Caki2 (cell line): ENCODE measurements around the gene MCF2L2. TPM values are rescaled to one million over a fixed set of nuclear protein-coding genes. Genes with fewer than 3 reads are reported as not detected.

ENCODE experiments used
- DNase-seq: peaks from one replicate; pipeline ENCODE4 v3.0.0-alpha.2; 2015; ENCODE audit warnings: low read depth
- in situ Hi-C: cut with HindIII; loops from 2 replicates; pipeline ENCODE4 v1.10.0; 2016; ENCODE audit warnings: low sequenced_read_pairs, low pct_unique_long_range_greater_than_20kb, mixed read lengths
- total RNA-seq: library from RNA; depleted of rRNA; stranded (reverse); fragments of >200 nt; shearing (Covaris generic); gene quantifications from 2 replicates; pipeline ENCODE4 v1.2.3, GENCODE V29; 2014; ENCODE audit warnings: low replicate concordance

Gene MCF2L2
- total RNA-seq, 1 experiment from 2014 or later: 0.91 TPM

DNA sequence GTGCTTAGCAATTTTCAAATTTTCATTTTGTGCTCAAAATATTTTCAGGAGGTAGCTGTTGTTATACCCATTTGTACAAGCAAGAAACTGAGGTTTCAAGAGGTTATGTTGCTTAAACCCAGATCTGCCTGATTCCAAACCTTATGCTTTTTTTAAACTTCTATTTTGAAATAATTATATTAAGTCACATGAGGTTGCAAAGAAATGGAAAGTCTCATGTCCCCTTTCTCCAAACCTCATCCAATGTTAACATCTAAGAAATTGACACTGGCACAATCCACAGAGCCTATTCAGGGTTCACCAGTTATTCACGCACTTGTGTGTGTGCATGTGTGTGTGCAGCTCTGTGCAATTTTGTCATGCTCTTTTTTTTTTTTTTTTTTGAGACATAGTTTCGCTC, 140.3 kb downstream of the MCF2L2 start:
- DNase-seq: no peak

GRCh38 chr3:183287301-183287971, 141.0 kb downstream of the MCF2L2 start:
- no peak for DNase-seq
- in situ Hi-C loops: no loop called here

More for the DNA sequence above, 140.3 kb downstream of the MCF2L2 start:
- in situ Hi-C loops: no loop called here

DNA sequence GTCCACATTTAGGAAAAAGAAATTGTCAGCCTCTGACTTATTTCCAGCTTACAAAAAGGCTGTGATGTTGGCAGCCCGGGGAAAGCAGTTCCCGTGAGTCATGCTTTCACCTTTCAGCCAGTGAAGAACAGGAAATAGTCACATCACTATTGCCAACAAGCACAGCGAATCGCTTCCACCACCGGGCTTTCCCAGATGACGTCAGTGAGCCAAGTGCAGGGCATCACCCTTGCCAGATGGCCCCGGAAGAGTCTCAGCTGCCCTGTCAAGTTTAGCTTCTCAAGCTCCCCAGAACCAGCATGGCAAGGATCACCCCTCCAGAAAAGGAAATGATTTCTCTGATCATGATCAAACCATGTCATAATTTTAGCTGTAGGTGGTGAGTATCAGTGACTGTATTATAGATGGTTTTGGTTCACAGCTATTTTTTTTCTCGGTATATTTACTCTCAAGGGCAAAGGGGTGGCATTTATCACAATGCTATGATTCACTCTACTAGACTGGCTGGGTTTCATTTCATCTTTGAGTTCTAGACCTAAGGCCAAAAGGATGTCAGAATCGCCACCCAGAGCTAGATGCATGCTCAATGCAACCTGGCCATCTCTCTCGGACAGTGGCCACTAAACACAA, 142.5 kb downstream of the MCF2L2 start:
- DNase-seq: peak; percentile 94
- in situ Hi-C loops: no loop called here

GRCh38 chr3:183285318-183285717, 143.1 kb downstream of the MCF2L2 start:
- in situ Hi-C loops: no loop called here
- DNase-seq: no peak

DNA sequence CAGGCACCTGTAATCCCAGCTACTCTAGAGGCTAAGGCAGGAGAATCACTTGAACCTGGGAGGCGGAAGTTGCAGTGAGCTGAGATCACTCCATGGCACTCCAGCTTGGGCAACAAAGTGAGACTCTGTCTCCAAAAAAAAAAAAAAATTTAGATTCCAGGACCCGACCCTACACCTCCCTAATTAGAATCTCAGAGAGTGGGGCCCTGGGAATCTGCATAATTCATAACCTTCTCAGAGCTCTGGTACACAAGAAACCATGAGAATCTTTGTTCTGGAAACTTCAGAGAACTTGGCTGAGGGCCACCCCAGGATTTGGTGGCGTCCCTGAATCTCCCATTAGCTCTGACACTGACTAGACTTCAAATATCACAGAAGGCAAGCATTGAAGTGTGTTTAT, 143.8 kb downstream of the MCF2L2 start:
- in situ Hi-C loops: no loop called here
- DNase-seq: no peak

DNA sequence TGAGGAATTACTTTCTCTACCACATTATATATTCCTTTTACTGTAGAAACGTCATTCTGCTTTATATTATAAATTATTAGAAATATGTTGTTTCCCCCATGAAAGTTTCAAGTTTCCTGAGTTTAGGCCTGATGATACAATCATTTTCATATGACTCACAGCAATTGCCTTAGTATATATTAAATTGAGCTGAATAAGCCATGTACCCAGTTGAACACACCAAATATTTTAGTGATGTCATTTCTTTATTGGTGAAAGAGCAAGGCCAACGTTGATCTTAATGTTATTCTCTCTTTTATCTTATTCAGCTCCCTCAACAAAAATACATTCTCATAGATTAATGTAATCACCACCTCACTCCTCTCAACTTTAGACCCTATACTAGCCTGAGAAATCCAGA, 144.5 kb downstream of the MCF2L2 start:
- in situ Hi-C loops: no loop called here
- no peak for DNase-seq

DNA sequence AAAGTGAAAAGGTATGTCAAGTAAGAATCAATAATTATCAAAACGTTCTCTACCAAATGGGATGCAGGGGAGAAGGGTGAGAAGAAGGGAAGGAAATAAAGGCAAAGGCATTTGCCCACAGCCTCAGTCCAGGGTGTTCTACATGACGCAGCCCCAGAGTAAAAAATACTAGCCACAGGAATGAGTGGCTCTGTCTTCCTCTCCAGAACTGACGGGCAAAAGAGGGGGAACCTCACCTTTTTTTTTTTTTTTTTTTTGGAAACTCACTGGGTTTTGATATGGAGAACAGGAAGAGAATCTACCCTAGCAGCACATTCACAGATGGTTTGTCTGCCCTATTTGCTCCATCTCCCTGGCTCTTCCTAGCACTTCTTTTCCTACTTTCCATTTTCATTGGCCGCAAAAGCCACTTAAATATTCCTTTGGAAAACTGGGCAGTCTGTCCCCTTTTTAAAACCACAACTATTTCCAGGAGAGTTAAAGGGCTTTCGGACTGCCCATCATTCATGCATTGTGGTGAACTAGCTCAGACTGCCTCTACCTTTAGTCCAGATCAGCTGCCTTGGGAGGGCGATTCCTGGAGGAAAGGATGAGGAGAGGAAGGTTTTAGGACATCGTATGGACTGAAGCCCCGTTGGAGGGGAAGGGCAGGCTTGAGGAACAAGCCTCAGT, 147.2 kb downstream of the MCF2L2 start:
- in situ Hi-C loops: no loop called here
- DNase-seq: no peak

GRCh38 chr3:183279371-183279770, 149.0 kb downstream of the MCF2L2 start:
- in situ Hi-C loops: no loop called here
- DNase-seq: no peak

DNA sequence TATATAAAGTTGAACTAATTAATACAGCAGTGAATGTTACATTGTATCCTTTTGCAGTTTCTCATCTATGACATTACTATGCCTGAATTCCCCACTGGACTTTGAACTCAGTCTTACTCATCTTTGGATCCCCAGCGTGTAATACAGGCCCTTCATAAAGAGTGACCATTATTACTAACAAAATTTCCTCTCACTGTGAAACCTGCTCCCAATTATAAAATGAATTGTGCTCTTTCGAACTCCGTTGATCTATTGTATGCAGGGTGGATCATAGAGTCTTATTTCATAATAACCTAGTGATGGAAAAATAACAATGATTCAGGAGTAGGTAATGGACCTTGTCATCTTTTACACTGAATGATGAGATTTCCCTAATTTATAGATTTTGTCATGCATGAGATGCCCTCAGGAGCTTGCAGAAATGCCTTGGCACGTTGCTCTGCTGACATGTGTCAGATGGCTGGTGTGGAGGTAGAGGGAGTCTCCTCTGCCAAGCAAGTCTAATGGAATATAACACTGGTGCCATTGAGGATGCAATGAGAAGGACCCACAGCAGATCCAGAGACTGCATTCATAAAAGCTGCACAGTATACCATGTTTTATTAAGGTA, 149.8 kb downstream of the MCF2L2 start:
- in situ Hi-C loops: no loop called here
- peak; percentile 89 for DNase-seq

- in situ Hi-C loops: no loop called here
- no peak for DNase-seq
Observed at GRCh38 chr3:183277260-183277659, 151.2 kb downstream of the MCF2L2 start.

- no peak for DNase-seq
- in situ Hi-C loops: no loop called here
Observed at GRCh38 chr3:183275937-183276336, 152.5 kb downstream of the MCF2L2 start.

- peak; percentile 64 for DNase-seq
- in situ Hi-C loops: no loop called here
Observed at GRCh38 chr3:183275418-183275817, 153.0 kb downstream of the MCF2L2 start.

GRCh38 chr3:183274609-183275008, 153.8 kb downstream of the MCF2L2 start:
- peak; percentile 40 for DNase-seq
- in situ Hi-C loops: no loop called here

DNA sequence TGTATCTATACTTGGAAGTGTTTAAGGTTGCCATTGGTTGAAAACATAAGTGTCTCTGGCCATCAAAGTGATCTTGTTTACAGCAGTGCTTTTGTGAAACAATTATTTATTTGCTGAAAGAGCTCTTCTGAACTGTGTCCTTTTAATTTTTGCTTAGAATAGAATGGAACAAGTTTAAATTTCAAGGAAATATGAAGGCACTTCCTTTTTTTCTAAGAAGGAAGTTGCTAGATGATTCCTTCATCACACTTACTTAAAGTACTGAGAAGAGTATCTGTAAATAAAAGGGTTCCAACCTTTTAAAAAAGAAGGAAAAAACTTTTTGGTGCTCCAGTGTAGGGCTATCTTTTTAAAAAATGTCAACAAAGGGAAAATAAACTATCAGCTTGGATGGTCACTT, 155.6 kb downstream of the MCF2L2 start:
- in situ Hi-C loops: no loop called here
- no peak for DNase-seq

DNA sequence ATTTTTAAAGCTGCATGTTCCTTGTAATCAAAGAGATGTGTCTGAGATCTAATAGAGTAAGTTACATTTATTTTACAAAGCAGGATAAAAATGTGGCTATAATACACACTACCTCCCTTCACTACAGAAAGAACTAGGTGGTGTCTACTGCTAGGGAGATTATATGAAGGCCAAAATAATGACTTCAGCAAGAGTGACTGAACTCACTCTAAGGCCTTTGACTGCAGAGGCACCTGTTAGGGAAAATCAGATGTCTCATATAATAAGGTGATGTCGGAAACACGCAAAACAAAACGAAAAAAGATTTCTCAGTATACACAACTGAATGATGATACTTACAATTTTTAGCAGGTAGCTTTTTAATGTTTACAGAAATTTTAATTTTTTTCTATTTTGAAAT, 156.3 kb downstream of the MCF2L2 start:
- in situ Hi-C loops: no loop called here

DNA sequence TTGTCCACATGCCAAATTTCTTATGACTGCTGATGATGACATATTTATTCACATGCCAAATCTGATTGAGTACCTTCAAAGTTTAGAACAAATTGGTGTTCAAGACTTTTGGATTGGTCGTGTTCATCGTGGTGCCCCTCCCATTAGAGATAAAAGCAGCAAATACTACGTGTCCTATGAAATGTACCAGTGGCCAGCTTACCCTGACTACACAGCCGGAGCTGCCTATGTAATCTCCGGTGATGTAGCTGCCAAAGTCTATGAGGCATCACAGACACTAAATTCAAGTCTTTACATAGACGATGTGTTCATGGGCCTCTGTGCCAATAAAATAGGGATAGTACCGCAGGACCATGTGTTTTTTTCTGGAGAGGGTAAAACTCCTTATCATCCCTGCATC, 158.1 kb downstream of the MCF2L2 start:
- no peak for DNase-seq
- in situ Hi-C loops: no loop called here

More for the DNA sequence above, 156.3 kb downstream of the MCF2L2 start:
- no peak for DNase-seq

- DNase-seq: no peak
- in situ Hi-C loops: no loop called here
Observed at GRCh38 chr3:183269345-183269744, 159.1 kb downstream of the MCF2L2 start.

- DNase-seq: no peak
- in situ Hi-C loops: no loop called here
Observed at GRCh38 chr3:183268366-183268765, 160.1 kb downstream of the MCF2L2 start.

GRCh38 chr3:183267140-183267539, 161.3 kb downstream of the MCF2L2 start:
- no peak for DNase-seq
- in situ Hi-C loops: no loop called here
